ENCODE results near the gene EHMT2. TPM values are rescaled to one million over a fixed set of nuclear protein-coding genes. Genes with fewer than 3 reads are reported as not detected.
"Not testable (repeated sequence)": the region's sequence is repeated elsewhere in the genome, so short reads cannot be mapped to it uniquely, and the experiment has no call there.

The EHMT2 gene
- total and polyA plus RNA-seq, 5 donors, result 13.5 to 24.0 (median 19.9) TPM

- 94% methylated on average over 32 of the region's 32 CpGs for WGBS
- H3K4me3 ChIP-seq (ENCODE audit: low read length); H3K27me3 ChIP-seq (ENCODE audit: control insufficient read depth, insufficient read depth); H3K27ac ChIP-seq (ENCODE audit: low read length); H3K4me1 ChIP-seq (ENCODE audit: control insufficient read depth, insufficient read depth, low read length); intact Hi-C loops (cut with DNase I); DNase-seq; H3K9me3 ChIP-seq (ENCODE audit: control insufficient read depth, low read length); ATAC-seq: not testable (repeated sequence)
Observed at GRCh38 chr6:31932137-31932536, 34.6 kb upstream of the EHMT2 start.

DNA sequence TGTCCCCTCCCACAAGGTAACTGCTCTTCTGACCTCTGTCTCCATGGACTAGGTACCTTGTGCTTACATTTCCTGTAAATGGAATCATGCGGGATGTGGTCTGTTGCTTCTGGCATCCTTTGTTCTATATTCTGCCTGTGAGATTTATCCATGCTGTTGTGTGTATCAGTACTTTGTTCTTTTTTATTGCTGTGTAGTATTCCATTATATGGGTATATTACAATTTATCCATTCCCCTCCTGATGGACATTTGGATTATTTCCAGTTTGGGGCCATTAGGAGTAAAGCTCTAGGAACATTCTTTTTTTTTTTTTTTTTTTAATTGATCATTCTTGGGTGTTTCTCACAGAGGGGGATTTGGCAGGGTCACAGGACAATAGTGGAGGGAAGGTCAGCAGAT lies 33.5 kb upstream of the EHMT2 start:
- Histone ChIP-seq H3K27me3 (ENCODE audit: control insufficient read depth, insufficient read depth) (no peaks in the 10 kb centered on the region), H3K4me1 (ENCODE audit: control insufficient read depth, insufficient read depth, low read length) (no peaks in the 10 kb centered on the region), H3K27ac (ENCODE audit: low read length) (no peak overlapping the region), H3K9me3 (ENCODE audit: control insufficient read depth, low read length) (no peaks in the 10 kb centered on the region), H3K4me3 (ENCODE audit: low read length) (no peak overlapping the region)
- WGBS, result 88% methylated on average over 1 of the region's 1 CpG
- DNase-seq (no peak), ATAC-seq (no peak)
- intact Hi-C loops (cut with DNase I), result no loop called here

GRCh38 chr6:31928672-31928939 lies 31.1 kb upstream of the EHMT2 start:
- Histone ChIP-seq H3K27me3 (ENCODE audit: control insufficient read depth, insufficient read depth) (no peaks in the 10 kb centered on the region), H3K4me3 (ENCODE audit: low read length) (no peak overlapping the region), H3K9me3 (ENCODE audit: control insufficient read depth, low read length) (no peaks in the 10 kb centered on the region), H3K4me1 (ENCODE audit: control insufficient read depth, insufficient read depth, low read length) (no peaks in the 10 kb centered on the region), H3K27ac (ENCODE audit: low read length) (no peak overlapping the region)
- DNase-seq (no peak), ATAC-seq (no peak)
- WGBS, result 78% methylated on average over 9 of the region's 9 CpGs
- intact Hi-C loops (cut with DNase I), result no loop called here

DNA sequence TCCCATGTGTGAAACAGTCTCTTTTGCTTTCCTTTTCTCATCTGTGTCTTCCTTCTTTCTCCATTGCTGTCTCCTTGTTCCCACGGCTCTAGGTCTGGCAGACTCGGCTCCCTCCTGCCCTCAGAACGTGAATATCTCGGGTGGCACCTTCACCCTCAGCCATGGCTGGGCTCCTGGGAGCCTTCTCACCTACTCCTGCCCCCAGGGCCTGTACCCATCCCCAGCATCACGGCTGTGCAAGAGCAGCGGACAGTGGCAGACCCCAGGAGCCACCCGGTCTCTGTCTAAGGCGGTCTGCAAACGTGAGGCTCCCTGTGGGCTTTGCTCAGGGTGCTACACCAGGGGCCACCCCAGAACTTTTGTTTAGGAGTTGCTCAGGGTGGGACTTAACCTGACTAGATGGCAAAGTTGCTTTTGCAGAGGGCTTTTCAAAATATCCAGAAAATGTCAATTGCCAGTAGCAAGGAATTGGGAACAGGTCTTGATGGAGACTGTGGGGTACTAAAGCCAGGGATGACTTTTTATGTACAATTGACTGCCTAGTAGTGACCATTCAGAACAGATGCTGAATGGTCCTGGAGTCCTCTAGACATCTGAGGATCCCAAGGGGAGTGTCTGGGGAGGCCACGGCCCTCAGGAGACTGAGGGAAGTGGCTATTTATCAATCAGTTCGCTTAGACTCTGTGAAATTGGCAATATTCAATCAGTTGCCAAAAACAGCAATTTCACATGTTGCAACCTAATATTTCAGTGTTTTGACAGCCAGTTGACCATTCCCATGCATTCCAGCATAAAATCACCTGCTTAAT lies 30.6 kb upstream of the EHMT2 start:
- no peaks in the 10 kb centered on the region for H3K27me3 ChIP-seq (ENCODE audit: control insufficient read depth, insufficient read depth)
- no peak overlapping the region for H3K4me3 ChIP-seq (ENCODE audit: low read length)
- intact Hi-C loops (cut with DNase I), result no loop called here
- DNase-seq (peak in 1 of 3 donors; percentile 38), ATAC-seq (peak; percentile 29 to 36)
- WGBS, result 74% methylated on average over 11 of the region's 11 CpGs
- no peaks in the 10 kb centered on the region for H3K9me3 ChIP-seq (ENCODE audit: control insufficient read depth, low read length)
- H3K4me1 ChIP-seq (ENCODE audit: control insufficient read depth, insufficient read depth, low read length), result no peaks in the 10 kb centered on the region
- no peak overlapping the region for H3K27ac ChIP-seq (ENCODE audit: low read length)

DNA sequence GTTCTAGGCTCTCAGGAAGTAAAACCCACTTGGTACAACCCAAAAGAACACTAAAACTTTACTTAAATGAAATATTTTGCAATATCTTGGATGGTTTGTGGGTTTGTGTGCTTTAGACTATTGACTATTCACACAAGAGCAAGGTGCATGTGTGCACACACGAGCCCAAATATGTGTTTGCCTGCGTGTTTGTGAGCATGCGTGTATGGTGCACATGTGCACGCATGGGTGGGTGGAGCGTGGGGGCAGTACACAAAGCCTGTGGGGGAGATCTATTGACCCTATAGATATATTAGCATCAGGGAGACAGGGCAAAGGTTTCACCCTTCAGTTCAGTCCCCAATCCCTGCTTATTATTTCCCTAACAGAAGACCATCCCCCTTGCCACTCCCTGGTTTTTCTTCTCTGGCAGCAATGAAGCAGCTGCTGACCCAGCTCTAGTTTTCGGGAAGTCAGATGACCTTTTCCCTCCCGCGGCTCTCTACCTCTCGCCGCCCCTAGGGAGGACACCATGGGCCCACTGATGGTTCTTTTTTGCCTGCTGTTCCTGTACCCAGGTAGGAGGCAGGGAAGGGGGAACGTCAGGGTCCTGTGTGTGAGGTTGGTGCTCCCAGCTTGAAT lies 29.9 kb upstream of the EHMT2 start, which contains the start of gene C2:
Gene C2, plus strand, starts transcription at position 476 of the 621 bp plus-strand sequence. Its CDS starts 36 bp downstream, at position 512.
- Histone ChIP-seq H3K4me3 (ENCODE audit: low read length) (no peak within 1 kb of the TSS), H3K27ac (ENCODE audit: low read length) (no peak within 1 kb of the TSS), H3K4me1 (ENCODE audit: control insufficient read depth, insufficient read depth, low read length) (no peaks in the 10 kb centered on the region), H3K27me3 (ENCODE audit: control insufficient read depth, insufficient read depth) (no peaks in the 10 kb centered on the region), H3K9me3 (ENCODE audit: control insufficient read depth, low read length) (no peaks in the 10 kb centered on the region)
- ATAC-seq (peak in 1 of 2 donors; percentile 14), DNase-seq (peak in 1 of 3 donors; percentile 51)
- WGBS, result 56% methylated on average over 11 of the region's 11 CpGs
- intact Hi-C loops (cut with DNase I), result no loop called here

- intact Hi-C loops (cut with DNase I), result no loop called here
- DNase-seq (no peak), ATAC-seq (no peak)
- H3K9me3 ChIP-seq (ENCODE audit: control insufficient read depth, low read length), result no peaks in the 10 kb centered on the region
- 8% methylated on average over 5 of the region's 5 CpGs for WGBS
- no peak overlapping the region for H3K27ac ChIP-seq (ENCODE audit: low read length)
- no peak overlapping the region for H3K4me3 ChIP-seq (ENCODE audit: low read length)
- no peaks in the 10 kb centered on the region for H3K4me1 ChIP-seq (ENCODE audit: control insufficient read depth, insufficient read depth, low read length)
- H3K27me3 ChIP-seq (ENCODE audit: control insufficient read depth, insufficient read depth), result no peaks in the 10 kb centered on the region
Observed at GRCh38 chr6:31922942-31923341, 25.4 kb upstream of the EHMT2 start.

DNA sequence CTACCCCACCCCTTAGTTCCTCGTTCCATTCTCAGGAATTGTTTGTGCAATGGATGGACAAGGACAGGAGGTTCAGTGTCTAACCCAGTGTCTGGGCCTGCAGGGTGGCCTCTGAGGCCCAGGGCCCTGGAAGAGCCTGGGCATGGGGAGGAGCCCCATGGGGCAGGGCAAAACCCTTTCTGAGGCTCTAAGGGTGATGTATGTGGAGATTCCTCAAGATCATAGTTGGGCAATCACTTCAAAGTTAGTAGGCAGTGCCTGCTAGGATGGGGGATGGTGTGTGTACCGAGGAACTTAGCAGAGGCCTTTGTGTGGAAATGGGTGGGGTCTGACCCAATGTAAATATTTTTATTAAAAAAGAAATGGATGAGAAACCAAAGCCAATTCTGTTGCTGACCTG lies 23.3 kb upstream of the EHMT2 start:
- DNase-seq, result no peak
- peak in 1 of 2 donors; percentile 28 for ATAC-seq
- intact Hi-C loops (cut with DNase I), result no loop called here

GRCh38 chr6:31919624-31920303 lies 22.3 kb upstream of the EHMT2 start:
- Histone ChIP-seq H3K9me3 (ENCODE audit: control insufficient read depth, low read length) (no peaks in the 10 kb centered on the region), H3K4me1 (ENCODE audit: control insufficient read depth, insufficient read depth, low read length) (no peaks in the 10 kb centered on the region), H3K27me3 (ENCODE audit: control insufficient read depth, insufficient read depth) (no peaks in the 10 kb centered on the region), H3K27ac (ENCODE audit: low read length) (no peak overlapping the region), H3K4me3 (ENCODE audit: low read length) (no peak overlapping the region)
- DNase-seq (no peak), ATAC-seq (no peak)
- intact Hi-C loops (cut with DNase I), result no loop called here
- 78% methylated on average over 6 of the region's 6 CpGs for WGBS

More for the DNA sequence above, 23.3 kb upstream of the EHMT2 start:
- Histone ChIP-seq H3K4me1 (ENCODE audit: control insufficient read depth, insufficient read depth, low read length) (no peaks in the 10 kb centered on the region), H3K9me3 (ENCODE audit: control insufficient read depth, low read length) (no peaks in the 10 kb centered on the region), H3K27me3 (ENCODE audit: control insufficient read depth, insufficient read depth) (no peaks in the 10 kb centered on the region), H3K4me3 (ENCODE audit: low read length) (no peak overlapping the region), H3K27ac (ENCODE audit: low read length) (no peak overlapping the region)
- 67% methylated on average over 2 of the region's 2 CpGs for WGBS

- Histone ChIP-seq H3K27me3 (ENCODE audit: control insufficient read depth, insufficient read depth) (no peaks in the 10 kb centered on the region), H3K4me3 (ENCODE audit: low read length) (no peak overlapping the region), H3K27ac (ENCODE audit: low read length) (no peak overlapping the region), H3K9me3 (ENCODE audit: control insufficient read depth, low read length) (no peaks in the 10 kb centered on the region), H3K4me1 (ENCODE audit: control insufficient read depth, insufficient read depth, low read length) (no peaks in the 10 kb centered on the region)
- no peak for DNase-seq
- intact Hi-C loops (cut with DNase I), result no loop called here
- no peak for ATAC-seq
- 81% methylated on average over 8 of the region's 8 CpGs for WGBS
Observed at GRCh38 chr6:31918069-31918720, 20.7 kb upstream of the EHMT2 start.

DNA sequence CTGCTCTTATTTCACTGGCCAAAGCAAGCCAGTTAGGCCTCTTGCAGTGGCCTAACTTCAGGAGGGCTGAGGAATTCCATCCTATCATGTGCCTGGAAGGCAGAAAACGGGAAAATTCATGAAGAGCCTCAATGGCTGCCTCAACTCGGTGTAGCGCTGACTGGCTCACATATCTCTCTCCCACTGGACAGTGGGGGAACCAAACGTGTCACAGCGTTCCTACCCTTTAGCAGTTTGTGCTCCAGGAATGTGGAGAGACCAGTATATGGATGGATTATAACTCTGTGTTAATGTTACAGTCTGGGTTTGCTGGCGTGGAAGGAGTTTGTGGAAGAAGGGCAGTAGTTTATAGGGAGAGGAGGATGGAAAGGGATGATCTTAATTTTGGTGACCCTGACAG lies 18.3 kb upstream of the EHMT2 start:
- WGBS, result 82% methylated on average over 6 of the region's 6 CpGs
- no peak for ATAC-seq
- intact Hi-C loops (cut with DNase I), result no loop called here
- H3K27me3 ChIP-seq (ENCODE audit: control insufficient read depth, insufficient read depth), result no peaks in the 10 kb centered on the region
- H3K9me3 ChIP-seq (ENCODE audit: control insufficient read depth, low read length), result no peaks in the 10 kb centered on the region
- no peak overlapping the region for H3K4me3 ChIP-seq (ENCODE audit: low read length)
- H3K27ac ChIP-seq (ENCODE audit: low read length), result no peak overlapping the region
- no peaks in the 10 kb centered on the region for H3K4me1 ChIP-seq (ENCODE audit: control insufficient read depth, insufficient read depth, low read length)
- DNase-seq, result no peak

GRCh38 chr6:31915351-31915750 lies 17.9 kb upstream of the EHMT2 start:
- ATAC-seq (no peak), DNase-seq (no peak)
- H3K9me3 ChIP-seq (ENCODE audit: control insufficient read depth, low read length), result no peaks in the 10 kb centered on the region
- intact Hi-C loops (cut with DNase I), result no loop called here
- H3K27ac ChIP-seq (ENCODE audit: low read length), result no peak overlapping the region
- no peaks in the 10 kb centered on the region for H3K4me1 ChIP-seq (ENCODE audit: control insufficient read depth, insufficient read depth, low read length)
- H3K4me3 ChIP-seq (ENCODE audit: low read length), result no peak overlapping the region
- no peaks in the 10 kb centered on the region for H3K27me3 ChIP-seq (ENCODE audit: control insufficient read depth, insufficient read depth)
